Measurements from ENCODE around the gene PEX7.
A peak's percentile ranks its signal among the peaks of the same experiment; 100 is the strongest.
"Not testable (repeated sequence)": the region's sequence is repeated elsewhere in the genome, so short reads cannot be mapped to it uniquely, and the experiment has no call there.

PEX7 gene

GRCh38 chr6:136923116-136923953 is 100.9 kb downstream of the PEX7 start:
- in situ Hi-C loops (cut with HindIII; ENCODE audit: low pct_ligation_motif_present, low pct_unique_long_range_greater_than_20kb, low sequenced_read_pairs), result no loop called here
- DNase-seq, result no peak

- in situ Hi-C loops (cut with HindIII; ENCODE audit: low pct_ligation_motif_present, low pct_unique_long_range_greater_than_20kb, low sequenced_read_pairs), result no loop called here
- DNase-seq, result no peak
Observed at GRCh38 chr6:136923954-136924673, 101.7 kb downstream of the PEX7 start.

GRCh38 chr6:136926383-136926782 is 104.0 kb downstream of the PEX7 start:
- no peak for DNase-seq
- in situ Hi-C loops (cut with HindIII; ENCODE audit: low pct_ligation_motif_present, low pct_unique_long_range_greater_than_20kb, low sequenced_read_pairs), result no loop called here

DNA sequence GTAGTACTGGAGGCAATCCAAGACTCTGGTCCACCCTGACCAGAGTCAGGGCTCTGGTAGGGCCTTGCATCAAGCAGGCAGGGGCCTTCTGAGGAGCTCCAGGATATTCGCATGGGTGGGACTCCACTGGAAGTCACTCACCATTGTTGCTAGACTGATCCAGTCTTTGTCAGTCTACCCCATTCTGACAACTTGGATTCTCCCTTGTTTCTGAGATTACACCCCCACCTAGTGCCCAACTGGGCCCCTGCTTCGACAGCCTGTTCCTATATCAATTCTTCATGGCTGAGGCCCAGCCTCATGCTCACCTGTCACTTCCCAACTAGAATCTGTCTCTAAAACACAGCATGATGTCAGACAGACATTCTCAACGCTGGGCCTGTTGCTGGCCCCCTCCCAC is 104.9 kb downstream of the PEX7 start:
- DNase-seq, result peak; percentile 24
- in situ Hi-C loops (cut with HindIII; ENCODE audit: low pct_ligation_motif_present, low pct_unique_long_range_greater_than_20kb, low sequenced_read_pairs), result no loop called here

DNA sequence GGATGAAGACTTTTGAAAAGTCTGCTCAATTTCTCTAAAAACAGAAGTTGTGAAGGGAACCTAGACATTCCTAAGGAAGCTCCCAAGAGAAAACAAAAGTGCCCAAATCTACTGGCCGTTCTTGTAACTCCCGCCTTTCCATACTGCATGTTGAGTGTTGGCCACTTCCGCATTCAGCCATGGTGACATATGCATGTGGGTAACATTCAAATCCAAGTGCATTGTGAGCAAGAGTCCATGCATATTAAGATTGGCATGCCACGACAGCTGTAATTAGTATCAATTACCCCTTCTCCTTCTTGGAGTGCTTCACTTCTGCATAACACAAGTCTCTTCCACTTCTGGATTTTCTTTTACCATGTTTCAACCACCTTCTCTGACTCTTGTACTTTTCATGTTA is 108.1 kb downstream of the PEX7 start:
- DNase-seq, result no peak
- in situ Hi-C loops (cut with HindIII; ENCODE audit: low pct_ligation_motif_present, low pct_unique_long_range_greater_than_20kb, low sequenced_read_pairs), result no loop called here

DNA sequence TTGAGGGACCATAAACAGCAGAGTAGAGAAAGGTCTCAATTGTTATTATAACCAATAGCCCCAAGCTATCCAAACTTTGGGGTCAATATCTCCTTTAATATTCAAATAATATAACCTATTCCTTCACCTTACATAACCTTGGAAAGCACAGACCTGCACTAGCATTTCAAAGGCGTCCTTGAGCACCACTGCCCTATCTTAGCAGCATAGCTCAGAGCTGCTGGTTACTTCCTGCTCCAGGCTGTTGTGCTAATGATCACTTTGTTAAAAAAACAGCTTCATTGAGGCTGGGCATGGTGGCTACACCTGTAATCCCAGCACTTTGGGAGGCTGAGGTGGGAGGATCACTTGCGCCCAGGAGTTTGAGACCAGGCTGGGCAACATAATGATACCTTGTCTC is 110.2 kb downstream of the PEX7 start:
- in situ Hi-C loops (cut with HindIII; ENCODE audit: low pct_ligation_motif_present, low pct_unique_long_range_greater_than_20kb, low sequenced_read_pairs), result no loop called here
- no peak for DNase-seq

- DNase-seq, result no peak
- in situ Hi-C loops (cut with HindIII; ENCODE audit: low pct_ligation_motif_present, low pct_unique_long_range_greater_than_20kb, low sequenced_read_pairs), result no loop called here
Observed at GRCh38 chr6:136945072-136945471, 122.7 kb downstream of the PEX7 start.

DNA sequence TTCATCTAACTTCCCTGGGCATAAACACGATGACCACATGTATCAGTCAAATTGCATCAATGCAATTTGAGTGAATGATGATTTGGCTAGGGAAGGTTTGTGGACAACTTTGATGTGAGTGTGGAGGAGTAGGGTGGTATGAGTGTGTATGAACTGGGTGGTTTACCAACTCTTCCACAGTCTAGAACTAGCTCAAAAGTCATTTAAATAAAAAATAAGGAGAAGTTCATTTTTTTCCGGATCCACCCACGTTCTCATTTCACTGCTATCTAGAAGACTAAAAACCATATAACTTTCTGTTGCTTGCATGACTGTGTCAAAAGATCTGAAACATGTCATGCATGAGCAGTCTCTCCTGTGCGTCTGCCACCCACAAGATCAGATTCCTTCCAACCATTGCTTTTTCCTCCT is 123.3 kb downstream of the PEX7 start:
- in situ Hi-C loops (cut with HindIII; ENCODE audit: low pct_ligation_motif_present, low pct_unique_long_range_greater_than_20kb, low sequenced_read_pairs), result no loop called here
- no peak for DNase-seq

- DNase-seq, result no peak
- in situ Hi-C loops (cut with HindIII; ENCODE audit: low pct_ligation_motif_present, low pct_unique_long_range_greater_than_20kb, low sequenced_read_pairs), result no loop called here
Observed at GRCh38 chr6:136947037-136947436, 124.6 kb downstream of the PEX7 start.

DNA sequence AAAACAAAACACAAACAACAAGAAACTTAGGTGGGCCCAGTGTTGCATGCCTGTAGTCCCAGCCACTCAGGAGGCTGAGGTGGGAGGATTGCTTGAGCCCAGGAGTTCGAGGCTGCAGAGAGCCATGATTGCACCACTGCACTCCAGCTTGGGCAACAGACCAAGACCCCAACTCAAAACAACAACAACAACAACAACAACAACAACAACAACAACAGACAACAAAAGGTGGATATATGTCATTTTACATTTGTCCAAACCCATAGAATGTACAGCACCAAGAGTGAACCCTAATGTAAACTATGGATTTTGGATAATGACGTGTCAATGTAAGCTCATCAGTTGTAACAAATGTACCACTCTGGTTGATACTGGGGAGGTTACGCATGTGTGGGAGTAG is 127.6 kb downstream of the PEX7 start:
- DNase-seq; in situ Hi-C loops (cut with HindIII; ENCODE audit: low pct_ligation_motif_present, low pct_unique_long_range_greater_than_20kb, low sequenced_read_pairs): not testable (repeated sequence)

GRCh38 chr6:136950436-136951126 is 128.2 kb downstream of the PEX7 start:
- in situ Hi-C loops (cut with HindIII; ENCODE audit: low pct_ligation_motif_present, low pct_unique_long_range_greater_than_20kb, low sequenced_read_pairs), result no loop called here
- DNase-seq, result no peak

GRCh38 chr6:136952714-136953260 is 130.4 kb downstream of the PEX7 start:
- no peak for DNase-seq
- in situ Hi-C loops (cut with HindIII; ENCODE audit: low pct_ligation_motif_present, low pct_unique_long_range_greater_than_20kb, low sequenced_read_pairs), result no loop called here

GRCh38 chr6:136955123-136955522 is 132.7 kb downstream of the PEX7 start:
- in situ Hi-C loops (cut with HindIII; ENCODE audit: low pct_ligation_motif_present, low pct_unique_long_range_greater_than_20kb, low sequenced_read_pairs), result no loop called here
- DNase-seq, result no peak

GRCh38 chr6:136956590-136957544 is 134.5 kb downstream of the PEX7 start:
- no peak for DNase-seq
- in situ Hi-C loops (cut with HindIII; ENCODE audit: low pct_ligation_motif_present, low pct_unique_long_range_greater_than_20kb, low sequenced_read_pairs), result no loop called here

GRCh38 chr6:136958168-136958567 is 135.8 kb downstream of the PEX7 start:
- no peak for DNase-seq
- in situ Hi-C loops (cut with HindIII; ENCODE audit: low pct_ligation_motif_present, low pct_unique_long_range_greater_than_20kb, low sequenced_read_pairs), result no loop called here

DNA sequence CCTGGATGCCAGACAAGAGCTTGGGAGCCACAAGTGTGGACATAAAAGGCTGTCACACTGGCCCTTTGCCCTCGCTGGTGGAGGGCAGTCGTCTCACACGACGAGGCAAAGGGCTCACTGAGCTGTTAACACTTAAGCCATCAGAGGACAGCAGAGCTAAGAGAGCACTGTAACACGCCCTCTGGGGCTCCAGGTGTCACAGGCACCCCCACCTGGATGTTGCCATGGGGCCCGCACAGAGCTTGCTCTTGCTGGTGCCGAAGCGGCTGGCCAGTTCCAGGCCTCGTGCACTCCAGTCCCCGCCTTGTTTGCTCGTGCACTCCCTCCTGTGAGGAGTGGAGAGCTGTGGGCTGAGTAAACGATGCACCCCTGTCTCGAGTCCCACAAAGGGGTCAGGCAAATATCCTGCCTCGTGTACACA is 137.1 kb downstream of the PEX7 start:
- DNase-seq, result no peak
- in situ Hi-C loops (cut with HindIII; ENCODE audit: low pct_ligation_motif_present, low pct_unique_long_range_greater_than_20kb, low sequenced_read_pairs), result no loop called here

DNA sequence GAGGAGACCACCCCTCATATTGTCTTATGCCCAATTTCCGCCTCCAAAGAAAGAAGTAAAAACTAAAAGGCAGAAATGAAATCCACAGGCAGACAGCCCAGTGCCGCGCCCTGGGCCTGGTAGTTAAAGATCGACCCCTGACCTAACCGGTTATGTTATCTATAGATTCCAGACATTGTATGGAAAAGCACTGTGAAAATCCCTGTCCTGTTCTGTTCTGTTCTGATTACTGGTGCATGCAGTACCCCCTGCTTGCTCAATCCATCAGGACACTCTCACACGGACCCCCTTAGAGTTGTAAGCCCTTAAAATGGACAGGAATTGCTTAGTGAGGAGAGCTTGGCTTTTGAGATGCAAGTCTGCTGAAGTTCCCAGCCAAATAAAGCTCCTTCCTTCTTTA is 137.5 kb downstream of the PEX7 start:
- DNase-seq; in situ Hi-C loops (cut with HindIII; ENCODE audit: low pct_ligation_motif_present, low pct_unique_long_range_greater_than_20kb, low sequenced_read_pairs): not testable (repeated sequence)

- in situ Hi-C loops (cut with HindIII; ENCODE audit: low pct_ligation_motif_present, low pct_unique_long_range_greater_than_20kb, low sequenced_read_pairs), result no loop called here
- DNase-seq, result no peak
Observed at GRCh38 chr6:136960781-136961180, 138.4 kb downstream of the PEX7 start.

Data from ACHN (cell line).